K562 (cell line): ENCODE data around the gene PDLIM5. TPM values are rescaled to one million over a fixed set of nuclear protein-coding genes. Genes with fewer than 3 reads are reported as not detected.

Source experiments
- ATAC-seq: fragments of 200-7000 bp; cut with Tn5 transposase; 3 replicates; pipeline ENCODE4 v1.9.1; 2020; ENCODE audit warnings: moderate library complexity
- BruUV-seq: library from RNA; stranded (reverse); fragments of 400-500 nt; replicated peaks from 2 replicates; lab custom pipeline; 2021; lab: Mats Ljungman, UMichigan
- CTCF ChIA-PET: fragments of 300-600 bp; formaldehyde crosslinking; extraction: SDS; loops from one replicate; lab custom pipeline; 2021; ENCODE audit warnings: low intra/inter-chr PET ratio; lab: Yijun Ruan, JAX
- POLR2A ChIA-PET: fragments of 300-600, 350-650 bp; sonication (Branson Sonifier 250); formaldehyde crosslinking; extraction: SDS; loops from one replicate; lab custom pipeline; 2021; ENCODE audit warnings: antibody characterized with exemption, inconsistent platforms; lab: Yijun Ruan, JAX
- DNase-seq, 4 experiments: peaks; one replicate each; pipeline versions ENCODE4 v3.0.0 to v3.0.0-alpha.2; 2011 to 2018; ENCODE audit warnings: low spot score in 3 of 4, mixed read lengths in 3 of 4; ENCODE audit errors: extremely low read depth in 1 of 4
- FAIRE-seq: peaks from 2 replicates; lab custom pipeline; 2011; peaks lifted over from hg19 to GRCh38; lab: Jason Lieb, UNC
- H2AFZ ChIP-seq: 2 replicates; pipeline ENCODE4 v1.6.0; 2011; ENCODE audit warnings: low read depth, low read length, control low read depth, inconsistent platforms
- H3K27ac ChIP-seq: fragments of 200-600 bp; 3 replicates; pipeline ENCODE4 v1.8.0; 2011; ENCODE audit warnings: low read depth, mild to moderate bottlenecking, control low read depth, inconsistent platforms, low read length, moderate library complexity, mixed read lengths; ENCODE audit errors: extremely low read depth
- H3K27me3 ChIP-seq, 2 experiments: fragments of 300-600 bp in 1 of 2; 2 replicates in 1 of 2; 3 replicates in 1 of 2; pipeline versions ENCODE4 v1.6.0 to v1.8.0; 2011; ENCODE audit warnings: inconsistent platforms in 2 of 2, low read length in 2 of 2, mild to moderate bottlenecking in 1 of 2, mixed read lengths in 1 of 2, moderate library complexity in 1 of 2; ENCODE audit not compliant: control insufficient read depth in 2 of 2, insufficient read depth in 2 of 2
- H3K36me3 ChIP-seq: fragments of 300-600 bp; 3 replicates; pipeline ENCODE4 v1.8.0; 2011; ENCODE audit warnings: mild to moderate bottlenecking, low read length, inconsistent platforms; ENCODE audit not compliant: control insufficient read depth, insufficient read depth
- H3K4me1 ChIP-seq, 2 experiments: fragments of 200-600 bp in 1 of 2; replicated peaks in 1 of 2; 2 replicates in 1 of 2; 3 replicates in 1 of 2; pipeline versions ENCODE4 v1.5.1 to v1.8.0; 2011; ENCODE audit warnings: inconsistent platforms in 2 of 2, low read length in 2 of 2, mild to moderate bottlenecking in 1 of 2, mixed read lengths in 1 of 2, moderate library complexity in 1 of 2; ENCODE audit not compliant: control insufficient read depth in 2 of 2, insufficient read depth in 2 of 2
- H3K4me2 ChIP-seq: 2 replicates; pipeline ENCODE4 v1.6.1; 2011; ENCODE audit warnings: low read length, control low read depth, inconsistent platforms, mixed read lengths; ENCODE audit not compliant: insufficient read depth
- H3K4me3 ChIP-seq: fragments of 200-600 bp; sonication (generic), shearing (Covaris generic); 2 replicates; pipeline ENCODE4 v1.5.1; 2016; ENCODE audit warnings: control low read depth, inconsistent platforms
- H3K79me2 ChIP-seq: fragments of 200-600 bp; 3 replicates; pipeline ENCODE4 v1.8.0; 2011; ENCODE audit warnings: low read length, inconsistent platforms; ENCODE audit not compliant: control insufficient read depth, insufficient read depth
- H3K9ac ChIP-seq, 2 experiments: 2 replicates each; pipeline versions ENCODE4 v1.6.0 to v1.6.1; 2011; ENCODE audit warnings: low read depth in 2 of 2, low read length in 2 of 2, control low read depth in 1 of 2, inconsistent platforms in 1 of 2, mild to moderate bottlenecking in 1 of 2, mixed read lengths in 1 of 2; ENCODE audit not compliant: insufficient read depth in 1 of 2
- H3K9me1 ChIP-seq: one replicate; pipeline ENCODE4 v1.6.0; 2011; ENCODE audit warnings: inconsistent platforms, mild to moderate bottlenecking, low read length, moderate library complexity; ENCODE audit not compliant: control insufficient read depth, insufficient read depth
- H3K9me3 ChIP-seq: replicated peaks from 2 replicates; pipeline ENCODE4 v1.5.1; 2011; ENCODE audit warnings: low read depth, low read length, inconsistent platforms; ENCODE audit not compliant: control insufficient read depth, insufficient read depth
- H4K20me1 ChIP-seq: replicated peaks from 2 replicates; pipeline ENCODE4 v1.6.1; 2011; ENCODE audit warnings: low read length, inconsistent platforms, mixed read lengths; ENCODE audit not compliant: control insufficient read depth, insufficient read depth
- BMI1 ChIP-seq: fragments of 150-350 bp; IDR thresholded peaks from 2 replicates; pipeline ENCODE4 v1.6.1; 2014; ENCODE audit warnings: low read length
- E2F8 ChIP-seq: fragments of 450-650 bp; IDR thresholded peaks from 2 replicates; pipeline ENCODE4 v1.7.1; 2018; ENCODE audit warnings: mild to moderate bottlenecking, low read depth; ENCODE audit not compliant: partially characterized antibody
- ELK3 ChIP-seq: fragments of 450-650 bp; formaldehyde crosslinking; IDR thresholded peaks from 2 replicates; pipeline ENCODE4 v1.4.0; 2020; ENCODE audit warnings: mild to moderate bottlenecking
- GTF2E2 ChIP-seq: fragments of 200-800 bp; sonication (Bioruptor generic); IDR thresholded peaks from 2 replicates; pipeline ENCODE4 v1.6.1; 2016; ENCODE audit warnings: missing genetic modification characterization, missing compliant biosample characterization
- MECOM ChIP-seq: fragments of 250-450 bp; sonication (Bioruptor Pico); IDR thresholded peaks from 2 replicates; pipeline ENCODE4 v1.8.0; 2022; ENCODE audit warnings: inconsistent platforms
- NCOA1 ChIP-seq: fragments of 450-650 bp; IDR thresholded peaks from 2 replicates; pipeline ENCODE4 v1.6.1; 2016; ENCODE audit warnings: low read depth
- NR2C2 ChIP-seq, 2 experiments: fragments of 200-800 bp in 1 of 2; sonication (Bioruptor generic) in 1 of 2; sonication (generic) in 1 of 2; formaldehyde crosslinking in 1 of 2; IDR thresholded peaks; 2 replicates each; pipeline versions ENCODE4 v1.6.1 to v1.8.0; 2016 to 2022; ENCODE audit warnings: mild to moderate bottlenecking in 1 of 2, missing compliant biosample characterization in 1 of 2, missing genetic modification characterization in 1 of 2, missing genetic modification reagents in 1 of 2
- OTX1 ChIP-seq: fragments of 450-650 bp; formaldehyde crosslinking; IDR thresholded peaks from 2 replicates; pipeline ENCODE4 v1.4.0; 2022; ENCODE audit warnings: mild to moderate bottlenecking
- PHF21A ChIP-seq: fragments of 450-650 bp; IDR thresholded peaks from 2 replicates; pipeline ENCODE4 v1.6.1; 2017; ENCODE audit warnings: low read depth, borderline replicate concordance
- POLR2A ChIP-seq: fragments of 450-650 bp; conservative IDR thresholded peaks from 2 replicates; pipeline ENCODE4 v1.6.1; 2016
- RAD51 ChIP-seq: fragments of 450-650 bp; IDR thresholded peaks from 2 replicates; pipeline ENCODE4 v1.7.1; 2016; ENCODE audit warnings: low read depth, mild to moderate bottlenecking, borderline replicate concordance
- WGBS: fragments of 100-300 bp; shearing (Covaris generic); methylation state at CpG from one replicate; pipeline ENCODE4 v1.1.6; 2016; ENCODE audit warnings: low coverage, mixed read lengths; ENCODE audit not compliant: insufficient coverage; ENCODE audit errors: missing lambda C conversion rate; 5-methylcytosine and 5-hydroxymethylcytosine counted together
- in situ Hi-C: fragments of 300-500 bp; cut with MboI; formaldehyde crosslinking; loops from 4 replicates; pipeline ENCODE4 v1.15.0; 2018; ENCODE audit warnings: inconsistent platforms, mixed read lengths
- intact Hi-C: fragments of 100-400 bp; cut with micrococcal nuclease; formaldehyde crosslinking; loops from 2 replicates; pipeline ENCODE4 v1.14.2; 2022
- polyA plus RNA-seq, 8 experiments: library from polyadenylated mRNA; depleted of rRNA in 4 of 8; stranded (reverse) in 5 of 8; unstranded in 3 of 8; fragments of >200 nt; fragmentation: Nextera tagmentation in 2 of 8; fragmentation: Illumina TruSeq in 1 of 8; extraction: Ambion mirVana in 2 of 8; extraction: Trizol in 1 of 8; gene quantifications; 2 replicates each; pipeline versions ENCODE4 v1.2.1 to v1.2.3, GENCODE V29; 2011 to 2014; ENCODE audit warnings: inconsistent platforms in 1 of 8, missing spikeins in 1 of 8
- total RNA-seq, 7 experiments: library from RNA; depleted of rRNA in 6 of 7; stranded (reverse); fragments of >200 nt in 6 of 7; fragmentation: Illumina TruSeq in 2 of 7; extraction: Trizol in 2 of 7; gene quantifications; 2 replicates each; pipeline versions ENCODE4 v1.2.1 to v1.2.3, GENCODE V29; 2011 to 2021; ENCODE audit warnings: low replicate concordance in 1 of 7

Gene PDLIM5
- total and polyA plus RNA-seq, 9 of the 15 experiments (the other 6 are each of a cell fraction or from before 2014, with no cell fraction given), result 36.9 to 127 (median 62.5) TPM

GRCh38 chr4:94415448-94415847 lies 36.3 kb upstream of the PDLIM5 start:
- TF ChIP-seq OTX1, result no peak
- TF ChIP-seq MECOM (CRISPR knock-in tag), result no peak
- TF ChIP-seq NCOA1, result no peak
- TF ChIP-seq POLR2A, result no peak
- TF ChIP-seq E2F8, result no peak
- no peak for TF ChIP-seq PHF21A
- TF ChIP-seq BMI1, result no peak
- TF ChIP-seq ELK3 (CRISPR knock-in tag), result no peak
- no peak for TF ChIP-seq RAD51
- TF ChIP-seq GTF2E2 (tag), result no peak
- TF ChIP-seq NR2C2 (CRISPR knock-in tag; IDR thresholded peaks at IDR 0.05), result no peak
- no peak for TF ChIP-seq NR2C2 (tag; IDR thresholded peaks at IDR 0.05)
- Histone ChIP-seq H3K4me2 (no peak overlapping the region), H3K4me1 (peaks cover 0 to 7% of the 10 kb centered on the region in 2 experiments; a peak in 1 of 5 replicates), H3K36me3 (no peaks in the 10 kb centered on the region), H3K9me3 (no peaks in the 10 kb centered on the region), H3K27ac (no peak overlapping the region), H3K79me2 (no peaks in the 10 kb centered on the region), H3K4me3 (no peak overlapping the region), H3K9me1 (no peaks in the 10 kb centered on the region), H3K27me3 (no peaks in the 10 kb centered on the region), H3K9ac (no peak overlapping the region), H4K20me1 (no peaks in the 10 kb centered on the region), H2AFZ (no peak overlapping the region)
- in situ Hi-C loops, result no loop called here
- ATAC-seq, result no peak
- no peak for FAIRE-seq
- intact Hi-C loops, result no loop called here
- POLR2A ChIA-PET, result no interaction called here
- CTCF ChIA-PET, result no interaction called here
- WGBS, result 23% methylated on average over 3 of the region's 3 CpGs
- BruUV-seq, result no TSS peak
- no peak for DNase-seq
